Peyer's patch (tissue), 4 donors: ENCODE results near the gene SLC16A8. TPM values are rescaled to one million over a fixed set of nuclear protein-coding genes. Genes with fewer than 3 reads are reported as not detected.

ENCODE experiments used
- DNase-seq, 3 donors: peaks; one replicate each; pipeline ENCODE4 v3.0.0-alpha.2; 2017 to 2019
- H3K27ac ChIP-seq, 4 donors: fragments of 200-600 bp; sonication (generic); one replicate each; pipeline ENCODE4 v1.5.1; 2016 to 2019
- H3K27me3 ChIP-seq, 2 donors: fragments of 200-600 bp; sonication (generic); one replicate each; pipeline ENCODE4 v1.5.1; 2019
- H3K36me3 ChIP-seq, 3 donors: fragments of 200-600 bp; sonication (generic); one replicate each; pipeline ENCODE4 v1.5.1; 2016 to 2019
- H3K4me1 ChIP-seq, 4 donors: fragments of 200-600 bp; sonication (generic); one replicate each; pipeline ENCODE4 v1.5.1; 2016 to 2019
- H3K4me3 ChIP-seq, 4 donors: fragments of 200-600 bp; sonication (generic); 1 replicate in 3 of 4; 2 replicates in 1 of 4; pipeline ENCODE4 v1.5.1; 2016 to 2019; ENCODE audit warnings: mild to moderate bottlenecking in 1 of 4
- H3K9me3 ChIP-seq, 4 donors: fragments of 200-600 bp; sonication (generic); one replicate each; pipeline ENCODE4 v1.5.1; 2016 to 2019; ENCODE audit warnings: mild to moderate bottlenecking in 1 of 4
- CTCF ChIP-seq, 6 experiments: fragments of 450-650 bp in 4 of 6; fragments of 200-600 bp in 2 of 6; sonication (generic) in 1 of 6; IDR thresholded peaks; one replicate each; pipeline ENCODE4 v1.5.1; 2017 to 2019; ENCODE audit warnings: antibody characterized with exemption in 6 of 6, mild to moderate bottlenecking in 3 of 6, moderate library complexity in 1 of 6
- POLR2A ChIP-seq, 2 donors: fragments of 450-650 bp; IDR thresholded peaks; one replicate each; pipeline ENCODE4 v1.5.1; 2017; ENCODE audit warnings: antibody characterized with exemption in 2 of 2, mild to moderate bottlenecking in 2 of 2, moderate library complexity in 2 of 2
- total RNA-seq, 4 donors: library from RNA; depleted of rRNA; stranded (reverse); fragments of >200 nt; gene quantifications; one replicate each; pipeline ENCODE4 v1.1.0, GENCODE V29; 2016

The SLC16A8 gene
- total RNA-seq, 4 donors from 2014 or later, result not detected

- no peak overlapping the region for H3K27ac ChIP-seq
These were observed 17.5 kb downstream of the SLC16A8 start for GRCh38 chr22:38066381-38067027.

GRCh38 chr22:38065539-38065938 lies 18.4 kb downstream of the SLC16A8 start:
- no peak for DNase-seq
- TF ChIP-seq POLR2A (IDR thresholded peaks at IDR 0.05) (no peak), CTCF (IDR thresholded peaks at IDR 0.05) (no peak)
- Histone ChIP-seq H3K9me3 (no peaks in the 10 kb centered on the region), H3K36me3 (peaks cover 0 to 69% (median 0%) of the 10 kb centered on the region in 3 donors), H3K27ac (no peak overlapping the region), H3K27me3 (no peaks in the 10 kb centered on the region), H3K4me1 (peaks cover 0 to 8% (median 0%) of the 10 kb centered on the region in 4 donors), H3K4me3 (no peak overlapping the region)

More at GRCh38 chr22:38066381-38067027, 17.5 kb downstream of the SLC16A8 start:
- Histone ChIP-seq H3K4me3 (no peak overlapping the region), H3K36me3 (peaks cover 0 to 69% (median 0%) of the 10 kb centered on the region in 3 donors), H3K4me1 (peaks cover 0 to 8% (median 0%) of the 10 kb centered on the region in 4 donors), H3K27me3 (no peaks in the 10 kb centered on the region), H3K9me3 (no peaks in the 10 kb centered on the region)
- TF ChIP-seq CTCF (IDR thresholded peaks at IDR 0.05), result no peak
- DNase-seq, result no peak

- Histone ChIP-seq H3K9me3 (no peaks in the 10 kb centered on the region), H3K36me3 (peaks cover 0 to 71% (median 0%) of the 10 kb centered on the region in 3 donors), H3K27ac (peak overlapping the region in 2 of 4 donors; percentile 27 to 63), H3K27me3 (no peaks in the 10 kb centered on the region), H3K4me3 (no peak overlapping the region), H3K4me1 (peaks cover 0 to 4% (median under 1%) of the 10 kb centered on the region in 4 donors)
- TF ChIP-seq CTCF (IDR thresholded peaks at IDR 0.05) (no peak), POLR2A (IDR thresholded peaks at IDR 0.05) (no peak)
- peak in 2 of 3 donors; percentile 38 to 62 for DNase-seq
These were observed 21.2 kb downstream of the SLC16A8 start for GRCh38 chr22:38062791-38063190.

DNA sequence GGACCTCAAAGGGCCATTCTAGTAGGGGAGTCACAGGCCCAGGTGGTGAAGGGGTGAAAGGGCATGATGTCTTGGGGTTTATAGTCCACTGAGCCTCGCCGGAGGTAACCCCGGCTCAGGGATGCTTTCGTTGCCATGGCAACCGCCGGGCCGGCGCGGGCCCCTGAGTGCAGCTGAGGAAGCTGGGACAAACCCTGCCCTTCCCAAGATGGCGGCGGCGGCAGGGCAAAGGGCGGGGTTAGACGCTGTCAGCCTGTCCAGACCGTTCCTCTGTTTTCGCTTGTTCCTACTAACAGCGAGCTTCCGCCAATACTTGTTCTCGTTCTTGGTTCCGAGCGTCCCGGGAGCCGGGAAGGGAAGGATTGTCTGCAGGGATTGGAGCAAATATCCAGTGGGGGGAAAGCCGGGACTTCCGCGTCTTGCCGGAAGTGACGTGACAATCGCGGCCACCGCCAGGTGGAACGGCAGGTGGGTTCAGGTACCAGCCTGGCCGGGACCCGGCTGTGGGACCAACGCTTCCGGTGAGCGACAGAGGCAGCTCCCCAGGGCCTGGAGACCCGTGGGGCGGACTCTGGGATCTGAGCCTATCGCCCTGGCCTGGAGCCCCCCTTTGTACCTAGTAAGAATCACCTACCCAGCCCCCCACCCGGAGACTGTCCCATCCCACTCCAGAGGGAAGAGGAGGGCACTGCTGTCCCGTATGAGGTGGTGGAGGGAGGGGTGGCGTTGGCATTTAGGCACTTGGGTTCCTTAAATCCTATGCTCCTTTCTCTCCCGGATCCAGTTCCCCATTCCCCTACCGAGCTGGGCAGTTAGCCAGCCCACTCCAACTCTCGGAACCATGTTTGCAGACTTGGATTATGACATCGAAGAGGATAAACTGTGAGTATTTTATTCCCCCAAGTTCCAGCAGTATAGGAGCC lies 26.8 kb downstream of the SLC16A8 start, which contains the start of gene PICK1:
PICK1 (plus strand) TSS at position 436 of the 923 bp plus-strand sequence; CDS start at position 842, 406 bp downstream.
- peak within 1 kb of the TSS; percentile 79 to 88 (median 84) for H3K27ac ChIP-seq
- H3K9me3 ChIP-seq, result no peaks in the 10 kb centered on the region

More for the DNA sequence above, 26.8 kb downstream of the SLC16A8 start, which contains the start of gene PICK1:
- TF ChIP-seq CTCF (IDR thresholded peaks at IDR 0.05) (peak in 3 of 6 experiments; percentile 36 to 42 (median 42)), POLR2A (IDR thresholded peaks at IDR 0.05) (peak in 1 of 2 donors; percentile 46)
- peaks cover 0 to 27% (median 0%) of the 10 kb centered on the region in 3 donors for H3K36me3 ChIP-seq
- H3K27me3 ChIP-seq, result no peaks in the 10 kb centered on the region
- peak within 1 kb of the TSS; percentile 56 to 67 (median 62) for H3K4me3 ChIP-seq
- peaks cover 0 to 6% (median 5%) of the 10 kb centered on the region in 4 donors for H3K4me1 ChIP-seq
- peak; percentile 73 to 91 (median 90) for DNase-seq
